HG03175 (cell line): ENCODE results near the gene PDE4B.

Experiments used
- ATAC-seq: cut with Tn5 transposase; IDR thresholded peaks from one replicate; pipeline ENCODE4 v1.9.1; 2021; ENCODE audit warnings: mild to moderate bottlenecking, moderate library complexity; ENCODE audit not compliant: unreplicated experiment

PDE4B gene

GRCh38 chr1:66172272-66172671 is 379.6 kb downstream of the PDE4B start:
- no peak for ATAC-seq

GRCh38 chr1:66175098-66175497 is 382.4 kb downstream of the PDE4B start:
- ATAC-seq = no peak

GRCh38 chr1:66175581-66175980 is 382.9 kb downstream of the PDE4B start:
- ATAC-seq = no peak

GRCh38 chr1:66176012-66176715 is 383.5 kb downstream of the PDE4B start:
- ATAC-seq = no peak

- no peak for ATAC-seq
Observed at GRCh38 chr1:66176832-66177231, 384.1 kb downstream of the PDE4B start.

GRCh38 chr1:66177510-66177909 is 384.8 kb downstream of the PDE4B start:
- no peak for ATAC-seq

GRCh38 chr1:66182026-66182425 is 389.3 kb downstream of the PDE4B start:
- no peak for ATAC-seq

GRCh38 chr1:66182551-66183178 is 390.0 kb downstream of the PDE4B start:
- ATAC-seq = no peak

GRCh38 chr1:66183400-66183799 is 390.7 kb downstream of the PDE4B start:
- no peak for ATAC-seq

GRCh38 chr1:66197120-66197519 is 404.4 kb downstream of the PDE4B start:
- ATAC-seq = no peak

GRCh38 chr1:66197785-66198184 is 405.1 kb downstream of the PDE4B start:
- ATAC-seq = no peak

- ATAC-seq = no peak
Observed at GRCh38 chr1:66206563-66207144, 414.0 kb downstream of the PDE4B start.

- ATAC-seq = no peak
Observed at GRCh38 chr1:66207484-66207883, 414.8 kb downstream of the PDE4B start.

- ATAC-seq = no peak
Observed at GRCh38 chr1:66208632-66209031, 415.9 kb downstream of the PDE4B start.

GRCh38 chr1:66210635-66211244 is 418.0 kb downstream of the PDE4B start:
- ATAC-seq = no peak

GRCh38 chr1:66211521-66211920 is 418.8 kb downstream of the PDE4B start:
- no peak for ATAC-seq

GRCh38 chr1:66213491-66213890 is 420.8 kb downstream of the PDE4B start:
- ATAC-seq = no peak

- ATAC-seq = no peak
Observed at GRCh38 chr1:66214901-66215300, 422.2 kb downstream of the PDE4B start.

GRCh38 chr1:66217021-66217420 is 424.3 kb downstream of the PDE4B start:
- ATAC-seq = no peak

GRCh38 chr1:66217561-66217960 is 424.9 kb downstream of the PDE4B start:
- no peak for ATAC-seq

GRCh38 chr1:66220477-66220876 is 427.8 kb downstream of the PDE4B start:
- no peak for ATAC-seq

GRCh38 chr1:66223681-66224080 is 431.0 kb downstream of the PDE4B start:
- no peak for ATAC-seq
